ENCODE data around the gene CGB7.

DNA sequence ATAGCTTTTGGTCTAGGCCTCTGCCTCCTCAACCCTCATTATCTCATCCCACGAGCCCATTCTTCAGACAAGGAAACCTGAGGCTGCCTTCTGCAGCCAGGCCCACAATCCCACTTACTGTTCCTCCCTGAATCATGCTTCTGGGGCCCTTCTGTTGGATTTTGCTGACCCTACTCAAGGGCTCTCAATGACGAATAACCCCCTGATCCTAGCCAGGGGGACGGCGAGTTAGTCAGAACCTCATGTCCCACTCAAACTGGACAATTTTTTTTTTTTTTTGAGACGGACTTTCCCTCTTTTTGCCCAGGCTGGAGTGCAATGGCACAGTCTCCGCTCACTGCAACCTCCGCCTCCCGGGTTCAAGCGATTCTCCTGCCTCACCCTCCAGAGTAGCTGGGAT, 35.4 kb downstream of the CGB7 start:
- no peak for TF ChIP-seq CSRNP2 (CRISPR knock-in tag; conservative IDR thresholded peaks at IDR 0.05; ENCODE audit: low read depth)
- no peak for TF ChIP-seq ZBED4 (CRISPR knock-in tag; IDR thresholded peaks at IDR 0.05; ENCODE audit: borderline replicate concordance)
